HG03354 (cell line): Measurements from ENCODE around the gene ADH5.
"Not testable (repeated sequence)": the region's sequence is repeated elsewhere in the genome, so short reads cannot be mapped to it uniquely, and the experiment has no call there.

Experiments
- ATAC-seq: cut with Tn5 transposase; IDR thresholded peaks from one replicate; pipeline ENCODE4 v1.9.1; 2021; ENCODE audit warnings: mild to moderate bottlenecking; ENCODE audit not compliant: unreplicated experiment, poor library complexity, severe bottlenecking

ADH5 gene

GRCh38 chr4:99090481-99091215 is 2.1 kb upstream of the ADH5 start:
- no peak for ATAC-seq

- ATAC-seq: peak; percentile 28
Observed at GRCh38 chr4:99088023-99088449, 552 bp downstream of the ADH5 start.

GRCh38 chr4:99084595-99084994 is 4.0 kb downstream of the ADH5 start:
- no peak for ATAC-seq

GRCh38 chr4:99082192-99082591 is 6.4 kb downstream of the ADH5 start:
- ATAC-seq: no peak

GRCh38 chr4:99080869-99081268 is 7.7 kb downstream of the ADH5 start:
- not testable (repeated sequence) for ATAC-seq

- no peak for ATAC-seq
Observed at GRCh38 chr4:99079625-99080295, 8.8 kb downstream of the ADH5 start.

GRCh38 chr4:99078931-99079624 is 9.5 kb downstream of the ADH5 start:
- ATAC-seq: no peak

- no peak for ATAC-seq
Observed at GRCh38 chr4:99078336-99078735, 10.3 kb downstream of the ADH5 start.

GRCh38 chr4:99077177-99077576 is 11.4 kb downstream of the ADH5 start:
- no peak for ATAC-seq

GRCh38 chr4:99076292-99076976 is 12.2 kb downstream of the ADH5 start:
- no peak for ATAC-seq

- no peak for ATAC-seq
Observed at GRCh38 chr4:99074816-99075215, 13.8 kb downstream of the ADH5 start.

- no peak for ATAC-seq
Observed at GRCh38 chr4:99071159-99071558, 17.4 kb downstream of the ADH5 start.

GRCh38 chr4:99067617-99068016 is 21.0 kb downstream of the ADH5 start:
- no peak for ATAC-seq

GRCh38 chr4:99065521-99065920 is 23.1 kb downstream of the ADH5 start:
- ATAC-seq: not testable (repeated sequence)

GRCh38 chr4:99062120-99062519 is 26.5 kb downstream of the ADH5 start:
- no peak for ATAC-seq

GRCh38 chr4:99061048-99061700 is 27.4 kb downstream of the ADH5 start:
- no peak for ATAC-seq

- no peak for ATAC-seq
Observed at GRCh38 chr4:99059550-99059949, 29.0 kb downstream of the ADH5 start.

- ATAC-seq: no peak
Observed at GRCh38 chr4:99058228-99058627, 30.4 kb downstream of the ADH5 start.

- peak; percentile 46 for ATAC-seq
Observed at GRCh38 chr4:99054428-99054994, 34.1 kb downstream of the ADH5 start.
